ENCODE measurements around the gene TEAD4.

DNA sequence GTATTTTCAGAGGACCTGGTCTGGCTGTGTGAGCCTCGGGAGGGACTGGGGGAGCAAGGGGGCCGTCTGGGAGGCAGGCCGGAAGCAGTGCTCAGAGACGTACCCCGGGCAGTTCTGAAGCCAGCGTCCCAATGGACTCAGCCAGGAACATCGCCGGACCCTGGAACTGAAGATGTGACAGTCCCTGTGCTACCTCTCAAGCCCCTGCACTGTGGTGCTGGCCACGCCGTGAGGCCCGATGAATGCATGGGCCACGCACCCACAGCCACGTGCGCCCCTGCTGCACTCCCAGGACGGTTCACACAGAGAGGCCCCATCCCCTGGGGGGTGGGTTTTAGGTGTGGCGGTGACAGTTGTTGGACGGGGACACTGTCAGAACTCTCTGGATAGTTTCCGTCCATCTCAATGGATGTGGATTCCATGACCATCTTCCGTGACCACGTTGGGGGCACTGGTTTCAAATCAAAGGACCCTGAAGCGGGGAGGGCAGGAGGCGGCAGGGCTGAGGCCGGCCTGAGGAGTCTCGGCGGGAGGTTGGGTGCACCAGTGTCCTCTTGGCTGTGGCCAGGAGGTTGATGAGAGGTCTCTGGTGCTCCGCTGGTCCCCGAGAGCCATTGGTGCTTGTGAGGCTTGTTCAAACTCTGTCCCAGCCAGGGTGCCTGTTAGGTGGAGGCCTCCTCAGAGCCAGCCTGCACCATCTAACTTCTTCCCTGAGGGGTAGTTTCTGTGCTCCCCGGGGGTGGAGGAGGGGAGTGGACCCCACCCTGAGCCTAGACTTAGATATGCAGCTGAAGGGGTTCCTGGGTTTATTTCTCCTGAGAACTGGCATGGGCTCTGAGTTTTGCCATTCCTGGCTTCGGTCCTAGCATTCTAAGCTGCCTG, 81.7 kb downstream of the TEAD4 start:
- TF ChIP-seq, protein P1, sequence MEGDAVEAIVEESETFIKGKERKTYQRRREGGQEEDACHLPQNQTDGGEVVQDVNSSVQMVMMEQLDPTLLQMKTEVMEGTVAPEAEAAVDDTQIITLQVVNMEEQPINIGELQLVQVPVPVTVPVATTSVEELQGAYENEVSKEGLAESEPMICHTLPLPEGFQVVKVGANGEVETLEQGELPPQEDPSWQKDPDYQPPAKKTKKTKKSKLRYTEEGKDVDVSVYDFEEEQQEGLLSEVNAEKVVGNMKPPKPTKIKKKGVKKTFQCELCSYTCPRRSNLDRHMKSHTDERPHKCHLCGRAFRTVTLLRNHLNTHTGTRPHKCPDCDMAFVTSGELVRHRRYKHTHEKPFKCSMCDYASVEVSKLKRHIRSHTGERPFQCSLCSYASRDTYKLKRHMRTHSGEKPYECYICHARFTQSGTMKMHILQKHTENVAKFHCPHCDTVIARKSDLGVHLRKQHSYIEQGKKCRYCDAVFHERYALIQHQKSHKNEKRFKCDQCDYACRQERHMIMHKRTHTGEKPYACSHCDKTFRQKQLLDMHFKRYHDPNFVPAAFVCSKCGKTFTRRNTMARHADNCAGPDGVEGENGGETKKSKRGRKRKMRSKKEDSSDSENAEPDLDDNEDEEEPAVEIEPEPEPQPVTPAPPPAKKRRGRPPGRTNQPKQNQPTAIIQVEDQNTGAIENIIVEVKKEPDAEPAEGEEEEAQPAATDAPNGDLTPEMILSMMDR (IDR thresholded peaks at IDR 0.05) = no peak
- no peak for TF ChIP-seq POLR2A (IDR thresholded peaks at IDR 0.05)
- TF ChIP-seq EP300 (IDR thresholded peaks at IDR 0.05) = no peak
